ENCODE results near the gene BSPH1.
"Not testable (repeated sequence)": the region's sequence is repeated elsewhere in the genome, so short reads cannot be mapped to it uniquely, and the experiment has no call there.

BSPH1 gene

GRCh38 chr19:47920107-47920506 lies 71.9 kb downstream of the BSPH1 start:
- DNase-seq (ENCODE audit: low spot score) = not testable (repeated sequence)

Measured in AG08396 (cell line).